ENCODE data around the gene EIF4E1B.

DNA sequence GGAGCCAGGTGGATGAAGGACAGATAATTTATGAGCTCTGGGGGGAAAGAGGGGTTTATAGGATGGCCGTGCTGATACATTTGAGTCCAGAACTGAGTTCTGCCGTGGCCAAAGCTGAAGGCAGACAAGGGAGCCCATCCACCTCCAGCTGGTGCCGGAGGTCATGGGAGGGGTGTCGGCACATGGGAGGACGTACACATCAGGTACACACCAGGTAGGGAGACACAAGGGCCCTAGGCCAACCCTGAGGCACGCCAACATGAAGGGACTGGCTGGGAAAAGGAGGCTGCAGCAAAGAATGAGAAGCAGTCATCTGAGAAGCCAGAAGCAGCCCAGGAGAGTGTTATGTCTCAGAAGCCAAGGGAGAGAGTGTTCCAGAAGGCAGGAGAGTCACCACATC is 18.5 kb upstream of the EIF4E1B start:
- TF ChIP-seq, protein P1, sequence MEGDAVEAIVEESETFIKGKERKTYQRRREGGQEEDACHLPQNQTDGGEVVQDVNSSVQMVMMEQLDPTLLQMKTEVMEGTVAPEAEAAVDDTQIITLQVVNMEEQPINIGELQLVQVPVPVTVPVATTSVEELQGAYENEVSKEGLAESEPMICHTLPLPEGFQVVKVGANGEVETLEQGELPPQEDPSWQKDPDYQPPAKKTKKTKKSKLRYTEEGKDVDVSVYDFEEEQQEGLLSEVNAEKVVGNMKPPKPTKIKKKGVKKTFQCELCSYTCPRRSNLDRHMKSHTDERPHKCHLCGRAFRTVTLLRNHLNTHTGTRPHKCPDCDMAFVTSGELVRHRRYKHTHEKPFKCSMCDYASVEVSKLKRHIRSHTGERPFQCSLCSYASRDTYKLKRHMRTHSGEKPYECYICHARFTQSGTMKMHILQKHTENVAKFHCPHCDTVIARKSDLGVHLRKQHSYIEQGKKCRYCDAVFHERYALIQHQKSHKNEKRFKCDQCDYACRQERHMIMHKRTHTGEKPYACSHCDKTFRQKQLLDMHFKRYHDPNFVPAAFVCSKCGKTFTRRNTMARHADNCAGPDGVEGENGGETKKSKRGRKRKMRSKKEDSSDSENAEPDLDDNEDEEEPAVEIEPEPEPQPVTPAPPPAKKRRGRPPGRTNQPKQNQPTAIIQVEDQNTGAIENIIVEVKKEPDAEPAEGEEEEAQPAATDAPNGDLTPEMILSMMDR (IDR thresholded peaks at IDR 0.05) = no peak
- TF ChIP-seq POLR2A (IDR thresholded peaks at IDR 0.05) = no peak

Measured in lower leg skin (tissue), 3 donors.